H9 (cell line): ENCODE data around the gene HDLBP. TPM values are rescaled to one million over a fixed set of nuclear protein-coding genes. Genes with fewer than 3 reads are reported as not detected.

Experiments used
- DNase-seq: peaks from one replicate; pipeline ENCODE4 v3.0.0-alpha.2; 2017
- H2AFZ ChIP-seq: one replicate; pipeline ENCODE4 v1.6.1; 2013; ENCODE audit warnings: mild to moderate bottlenecking, low read length, control low read depth, moderate library complexity
- H2AK5ac ChIP-seq: 2 replicates; pipeline ENCODE4 v1.6.1; 2013; ENCODE audit warnings: low read length, control low read depth, mixed read lengths; ENCODE audit not compliant: insufficient read length
- H2BK120ac ChIP-seq: one replicate; pipeline ENCODE4 v1.6.1; 2013; ENCODE audit warnings: low read depth, mild to moderate bottlenecking, low read length, control low read depth, inconsistent platforms; ENCODE audit not compliant: poor library complexity, severe bottlenecking
- H2BK12ac ChIP-seq: 2 replicates; pipeline ENCODE4 v1.6.1; 2013; ENCODE audit warnings: low read length, control low read depth, mixed read lengths, low read depth; ENCODE audit not compliant: insufficient read length
- H2BK15ac ChIP-seq: 2 replicates; pipeline ENCODE4 v1.6.1; 2013; ENCODE audit warnings: low read depth, low read length, control low read depth
- H2BK20ac ChIP-seq: one replicate; pipeline ENCODE4 v1.6.1; 2013; ENCODE audit warnings: low read depth, mild to moderate bottlenecking, low read length, control low read depth, inconsistent platforms; ENCODE audit not compliant: poor library complexity, severe bottlenecking
- H2BK5ac ChIP-seq: 2 replicates; pipeline ENCODE4 v1.6.1; 2013; ENCODE audit warnings: low read length, control low read depth, mixed read lengths; ENCODE audit not compliant: insufficient read length
- H3K14ac ChIP-seq: 2 replicates; pipeline ENCODE4 v1.6.1; 2013; ENCODE audit warnings: low read length, control low read depth; ENCODE audit not compliant: insufficient read depth
- H3K18ac ChIP-seq: 2 replicates; pipeline ENCODE4 v1.6.1; 2013; ENCODE audit warnings: low read depth, mild to moderate bottlenecking, mixed read lengths, low read length, control low read depth; ENCODE audit not compliant: insufficient read length
- H3K23ac ChIP-seq: 2 replicates; pipeline ENCODE4 v1.6.1; 2013; ENCODE audit warnings: low read length, control low read depth, mixed read lengths, low read depth; ENCODE audit not compliant: insufficient read length
- H3K23me2 ChIP-seq: 2 replicates; pipeline ENCODE4 v1.6.1; 2013; ENCODE audit warnings: low read depth, mild to moderate bottlenecking, mixed read lengths, low read length, control low read depth; ENCODE audit not compliant: insufficient read length, poor library complexity, severe bottlenecking
- H3K27ac ChIP-seq: 2 replicates; pipeline ENCODE4 v1.5.1; 2013; ENCODE audit warnings: low read length, control low read depth, mixed read lengths, low read depth; ENCODE audit not compliant: insufficient read length
- H3K27me3 ChIP-seq: 2 replicates; pipeline ENCODE4 v1.6.1; 2013; ENCODE audit warnings: low read length, control low read depth, inconsistent platforms; ENCODE audit not compliant: insufficient read depth
- H3K4ac ChIP-seq: 2 replicates; pipeline ENCODE4 v1.6.1; 2013; ENCODE audit warnings: low read depth, mild to moderate bottlenecking, control low read depth, inconsistent platforms, low read length, moderate library complexity
- H3K4me1 ChIP-seq: 2 replicates; pipeline ENCODE4 v1.6.1; 2013; ENCODE audit warnings: low read length, control low read depth, inconsistent platforms; ENCODE audit not compliant: insufficient read depth
- H3K4me2 ChIP-seq: 2 replicates; pipeline ENCODE4 v1.6.1; 2013; ENCODE audit warnings: low read length, control low read depth, mixed read lengths; ENCODE audit not compliant: insufficient read length, insufficient read depth
- H3K56ac ChIP-seq: 2 replicates; pipeline ENCODE4 v1.6.1; 2013; ENCODE audit warnings: low read depth, mild to moderate bottlenecking, mixed read lengths, low read length, control low read depth; ENCODE audit not compliant: insufficient read length
- H3K79me1 ChIP-seq: 2 replicates; pipeline ENCODE4 v1.6.1; 2013; ENCODE audit warnings: low read depth, mild to moderate bottlenecking, moderate library complexity, low read length, control low read depth, inconsistent platforms; ENCODE audit not compliant: insufficient read depth, poor library complexity, severe bottlenecking
- H3K79me2 ChIP-seq: 2 replicates; pipeline ENCODE4 v1.6.1; 2013; ENCODE audit warnings: low read length, control low read depth, inconsistent platforms; ENCODE audit not compliant: insufficient read depth
- H3K9ac ChIP-seq: 2 replicates; pipeline ENCODE4 v1.6.1; 2013; ENCODE audit warnings: low read length, control low read depth, mixed read lengths; ENCODE audit not compliant: insufficient read length; ENCODE audit errors: extremely low read depth
- H3K9me3 ChIP-seq: one replicate; pipeline ENCODE4 v1.6.1; 2013; ENCODE audit warnings: low read depth, low read length, inconsistent platforms; ENCODE audit not compliant: control insufficient read depth
- H3T11ph ChIP-seq: one replicate; pipeline ENCODE4 v1.6.1; 2013; ENCODE audit warnings: mild to moderate bottlenecking, low read length, control low read depth, inconsistent platforms
- H4K20me1 ChIP-seq: one replicate; pipeline ENCODE4 v1.6.1; 2013; ENCODE audit not compliant: control insufficient read depth, insufficient read length, insufficient read depth
- H4K5ac ChIP-seq: 2 replicates; pipeline ENCODE4 v1.6.1; 2013; ENCODE audit warnings: low read depth, mild to moderate bottlenecking, mixed read lengths, low read length, control low read depth; ENCODE audit not compliant: insufficient read length
- H4K8ac ChIP-seq: replicated peaks from 2 replicates; pipeline ENCODE4 v1.6.1; 2013; ENCODE audit warnings: low read length, control low read depth, mixed read lengths, low read depth; ENCODE audit not compliant: insufficient read length
- H4K91ac ChIP-seq: 2 replicates; pipeline ENCODE4 v1.6.1; 2013; ENCODE audit warnings: low read depth, mild to moderate bottlenecking, moderate library complexity, mixed read lengths, low read length, control low read depth; ENCODE audit not compliant: insufficient read length
- H3K27ac Mint-ChIP-seq, 3 experiments: 2 replicates in 2 of 3; 3 replicates in 1 of 3; pipeline ENCODE4 v1.8.0; 2020 to 2021; ENCODE audit warnings: mixed read lengths in 3 of 3, mild to moderate bottlenecking in 1 of 3, moderate library complexity in 1 of 3
- H3K27me3 Mint-ChIP-seq: 2 replicates; pipeline ENCODE4 v1.8.0; 2021; ENCODE audit warnings: low read depth, mild to moderate bottlenecking, moderate library complexity, mixed read lengths
- H3K36me3 Mint-ChIP-seq, 3 experiments: 2 replicates in 2 of 3; 3 replicates in 1 of 3; pipeline ENCODE4 v1.8.0; 2020 to 2021; ENCODE audit warnings: low read depth in 3 of 3, mixed read lengths in 3 of 3; ENCODE audit not compliant: insufficient read depth in 1 of 3
- H3K4me1 Mint-ChIP-seq, 2 experiments: 2 replicates each; pipeline ENCODE4 v1.8.0; 2020; ENCODE audit warnings: mixed read lengths in 2 of 2
- H3K4me3 Mint-ChIP-seq, 2 experiments: 2 replicates in 1 of 2; 3 replicates in 1 of 2; pipeline ENCODE4 v1.8.0; 2020 to 2021; ENCODE audit warnings: mild to moderate bottlenecking in 2 of 2, mixed read lengths in 2 of 2, moderate library complexity in 1 of 2
- H3K9me3 Mint-ChIP-seq, 2 experiments: 2 replicates in 1 of 2; 3 replicates in 1 of 2; pipeline ENCODE4 v1.8.0; 2020; ENCODE audit warnings: mild to moderate bottlenecking in 2 of 2, mixed read lengths in 2 of 2, moderate library complexity in 1 of 2
- CTCF ChIP-seq: fragments of 200-600 bp; sonication (generic); conservative IDR thresholded peaks from 3 replicates; pipeline ENCODE4 v1.8.0; 2021; ENCODE audit warnings: antibody characterized with exemption, mild to moderate bottlenecking
- WGBS: extraction: QIAGEN DNeasy Blood & Tissue Kit; methylation state at CpG from one replicate; pipeline ENCODE4 v1.1.7; 2013; ENCODE audit warnings: missing lambda C conversion rate, low lambda C conversion rate, mixed read lengths; ENCODE audit not compliant: insufficient read length; ENCODE audit errors: extremely low coverage; 5-methylcytosine and 5-hydroxymethylcytosine counted together
- total RNA-seq: library from RNA; stranded (reverse); gene quantifications from 2 replicates; pipeline ENCODE4 v1.2.1, GENCODE V29; 2021

The HDLBP gene
- total RNA-seq, 1 experiment from 2014 or later = 364 TPM

- Histone ChIP-seq H3K27ac (no peak overlapping the region), H3K23me2 (no peaks in the 10 kb centered on the region), H2BK15ac (no peak overlapping the region), H2BK5ac (no peak overlapping the region), H2AK5ac (no peak overlapping the region), H2AFZ (no peak overlapping the region), H3K18ac (no peak overlapping the region), H2BK120ac (no peak overlapping the region), H3T11ph (no peak overlapping the region), H2BK20ac (no peak overlapping the region), H3K4ac (no peak overlapping the region), H3K9ac (no peak overlapping the region), H3K9me3 (no peaks in the 10 kb centered on the region), H4K5ac (no peak overlapping the region), H3K79me2 (peaks cover 6% of the 10 kb centered on the region; the same call in 1 of the 2 replicates), H3K4me2 (no peak overlapping the region), H3K14ac (no peak overlapping the region), H4K91ac (no peak overlapping the region), H3K56ac (no peak overlapping the region), H4K8ac (no peak overlapping the region), H3K27me3 (no peaks in the 10 kb centered on the region), H3K79me1 (peaks cover 7% of the 10 kb centered on the region), H3K4me1 (no peaks in the 10 kb centered on the region; the same call in 1 of the 2 replicates), H2BK12ac (no peak overlapping the region), H3K23ac (no peak overlapping the region), H4K20me1 (no peaks in the 10 kb centered on the region)
- Mint-ChIP-seq H3K27me3 (no peaks in the 10 kb centered on the region), H3K4me3 (no peak overlapping the region), H3K4me1 (peaks cover 6% of the 10 kb centered on the region in 2 experiments), H3K27ac (no peak overlapping the region), H3K9me3 (no peaks in the 10 kb centered on the region), H3K36me3 (peaks cover 0 to 6% (median 3%) of the 10 kb centered on the region in 3 experiments; a peak in 4 of 7 replicates)
- WGBS = no CpG with 5 or more reads among the region's 1 CpG
- no peak for DNase-seq
- no peak for TF ChIP-seq CTCF
These were observed 29.9 kb downstream of the HDLBP start for GRCh38 chr2:241285596-241285995.
